ENCODE data around the gene MRAP2. TPM values are rescaled to one million over a fixed set of nuclear protein-coding genes. Genes with fewer than 3 reads are reported as not detected.
"Not testable (repeated sequence)": the region's sequence is repeated elsewhere in the genome, so short reads cannot be mapped to it uniquely, and the experiment has no call there.

Gene MRAP2
- polyA plus RNA-seq, 4 donors: 0.67 to 6.9 (median 1.5) TPM

DNA sequence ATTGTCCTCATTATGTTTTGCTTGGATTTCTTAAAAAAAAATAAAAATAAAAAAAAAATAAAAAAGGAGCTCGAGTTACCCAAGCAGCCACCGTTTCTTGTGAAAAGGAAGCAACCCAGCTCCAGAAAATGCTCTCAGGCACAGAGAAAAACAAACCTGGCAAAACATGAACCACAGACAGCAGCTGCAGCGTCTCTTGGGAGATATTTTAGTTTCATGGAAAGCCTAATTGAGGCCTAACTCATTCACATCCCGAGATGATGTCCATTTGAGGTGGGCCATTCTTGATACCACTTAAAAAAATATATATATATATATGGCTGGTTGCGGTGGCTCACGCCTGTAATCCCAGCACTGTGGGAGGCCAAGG lies 13.7 kb upstream of the MRAP2 start:
- no peak overlapping the region for H3K27ac ChIP-seq (ENCODE audit: low read depth in 1 of 3, low read length in 2 of 3)
- H3K4me3 ChIP-seq (ENCODE audit: low read depth in 1 of 3, low read length in 3 of 3): no peak overlapping the region
- WGBS, 3 donors: 48 to 76% (median 56%) methylated on average over 6 of the region's 6 CpGs
- H3K27me3 ChIP-seq (ENCODE audit: control insufficient read depth in 3 of 3, insufficient read depth in 3 of 3, low read length in 3 of 3): no peaks in the 10 kb centered on the region
- DNase-seq: no peak
- no peaks in the 10 kb centered on the region for H3K4me1 ChIP-seq (ENCODE audit: control insufficient read depth in 3 of 3, insufficient read depth in 2 of 3, low read depth in 1 of 3, low read length in 2 of 3)
- FAIRE-seq: no peak
- no peaks in the 10 kb centered on the region for H3K9me3 ChIP-seq (ENCODE audit: control insufficient read depth in 2 of 2, insufficient read depth in 1 of 2, low read depth in 1 of 2, low read length in 1 of 2)
- H3K36me3 ChIP-seq (ENCODE audit: control insufficient read depth in 3 of 3, insufficient read depth in 2 of 3, low read depth in 1 of 3, low read length in 3 of 3): no peaks in the 10 kb centered on the region

DNA sequence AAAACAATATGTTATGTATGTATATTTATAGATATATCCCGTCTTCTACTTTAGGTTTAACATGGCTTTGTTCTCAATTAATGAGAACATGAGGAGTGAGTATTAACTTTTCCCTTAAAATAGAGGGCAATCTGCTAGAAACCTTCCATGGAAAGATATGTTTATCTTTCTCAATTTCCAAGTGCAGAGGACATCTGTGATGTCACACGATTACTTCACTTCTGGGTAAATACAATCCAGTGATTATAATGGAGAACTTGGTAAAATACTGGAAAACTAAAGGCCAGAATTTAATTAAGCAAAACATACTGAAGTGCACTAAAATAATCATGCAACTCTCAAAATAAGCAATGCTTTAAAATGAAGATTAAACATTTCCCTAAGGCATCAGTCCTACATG lies 11.9 kb upstream of the MRAP2 start:
- 82 to 93% (median 89%) methylated on average over 2 of the region's 2 CpGs for WGBS, 3 donors
- Histone ChIP-seq H3K9me3 (ENCODE audit: control insufficient read depth in 2 of 2, insufficient read depth in 1 of 2, low read depth in 1 of 2, low read length in 1 of 2) (no peaks in the 10 kb centered on the region), H3K4me1 (ENCODE audit: control insufficient read depth in 3 of 3, insufficient read depth in 2 of 3, low read depth in 1 of 3, low read length in 2 of 3) (no peaks in the 10 kb centered on the region), H3K27me3 (ENCODE audit: control insufficient read depth in 3 of 3, insufficient read depth in 3 of 3, low read length in 3 of 3) (no peaks in the 10 kb centered on the region), H3K27ac (ENCODE audit: low read depth in 1 of 3, low read length in 2 of 3) (no peak overlapping the region), H3K4me3 (ENCODE audit: low read depth in 1 of 3, low read length in 3 of 3) (no peak overlapping the region), H3K36me3 (ENCODE audit: control insufficient read depth in 3 of 3, insufficient read depth in 2 of 3, low read depth in 1 of 3, low read length in 3 of 3) (no peaks in the 10 kb centered on the region)
- DNase-seq (no peak), FAIRE-seq (no peak)

DNA sequence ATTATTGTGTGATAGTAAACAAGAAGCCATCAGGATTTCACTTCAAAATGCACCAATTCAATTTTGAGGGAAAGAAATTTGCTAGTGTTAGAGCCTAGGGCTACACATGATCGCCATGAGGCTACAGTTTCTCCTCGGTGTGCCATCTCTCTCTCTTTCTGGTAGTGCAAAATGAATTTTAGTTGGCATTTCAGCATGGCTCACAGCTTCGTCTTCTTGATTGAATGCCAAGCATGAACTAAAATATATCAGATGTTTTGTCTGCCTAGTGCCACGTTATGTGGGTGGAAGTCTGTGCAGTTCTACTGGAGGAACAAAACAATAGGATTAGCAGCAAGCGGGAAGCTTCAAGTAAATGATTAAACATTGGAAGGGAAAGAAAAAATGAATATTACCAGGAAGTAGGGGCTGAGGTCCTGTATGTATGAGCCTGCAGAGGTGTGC lies 6.8 kb upstream of the MRAP2 start:
- no peak overlapping the region for H3K4me3 ChIP-seq (ENCODE audit: low read depth in 1 of 3, low read length in 3 of 3)
- H3K27ac ChIP-seq (ENCODE audit: low read depth in 1 of 3, low read length in 2 of 3): peak overlapping the region in 1 of 3 donors; percentile 22
- FAIRE-seq (no peak), DNase-seq (peak; percentile 42 to 62)
- H3K9me3 ChIP-seq (ENCODE audit: control insufficient read depth in 2 of 2, insufficient read depth in 1 of 2, low read depth in 1 of 2, low read length in 1 of 2): no peaks in the 10 kb centered on the region
- H3K4me1 ChIP-seq (ENCODE audit: control insufficient read depth in 3 of 3, insufficient read depth in 2 of 3, low read depth in 1 of 3, low read length in 2 of 3): peaks cover 0 to 9% (median 3%) of the 10 kb centered on the region in 3 donors
- WGBS, 3 donors: 21 to 45% (median 35%) methylated on average over 5 of the region's 5 CpGs
- no peaks in the 10 kb centered on the region for H3K27me3 ChIP-seq (ENCODE audit: control insufficient read depth in 3 of 3, insufficient read depth in 3 of 3, low read length in 3 of 3)
- no peaks in the 10 kb centered on the region for H3K36me3 ChIP-seq (ENCODE audit: control insufficient read depth in 3 of 3, insufficient read depth in 2 of 3, low read depth in 1 of 3, low read length in 3 of 3)

DNA sequence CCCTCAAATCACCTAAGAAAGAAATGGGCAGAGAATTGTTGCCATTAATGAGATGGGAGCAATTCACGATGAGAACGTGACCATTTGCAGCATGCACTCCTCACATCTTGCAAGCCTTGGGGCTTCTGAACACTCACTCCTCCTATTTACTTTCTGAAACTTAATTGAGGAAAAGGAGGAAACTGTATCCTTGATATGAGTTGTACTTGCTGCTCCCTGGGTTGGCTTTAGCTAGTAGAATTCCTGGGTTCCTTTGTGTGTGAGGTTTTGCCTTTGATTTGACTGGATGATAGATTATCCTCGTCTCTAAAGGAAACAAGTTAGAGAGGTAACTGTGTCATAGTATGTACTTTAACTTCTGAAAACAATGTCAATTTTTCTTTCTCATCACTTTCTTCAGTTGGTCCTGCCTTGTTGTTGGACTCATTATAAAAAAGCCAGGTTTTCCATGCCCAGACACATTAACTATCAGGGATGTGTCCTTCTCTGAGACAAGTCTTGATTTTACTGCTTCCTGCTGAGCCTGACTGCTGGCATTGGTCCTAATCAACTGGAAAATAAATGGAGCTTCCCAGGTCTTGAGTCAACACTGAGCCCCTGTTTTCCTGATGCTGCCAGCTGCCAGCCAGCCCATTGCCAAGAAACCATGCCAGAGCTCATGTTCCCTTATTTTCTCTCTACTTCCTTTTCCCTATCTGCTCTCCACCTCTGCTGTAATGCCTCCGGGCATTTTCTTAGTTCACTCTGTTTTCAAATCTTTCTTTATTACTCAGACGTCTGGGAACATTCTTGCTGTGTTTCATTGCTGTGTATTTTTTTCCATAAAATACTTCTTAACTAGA lies 6.0 kb upstream of the MRAP2 start:
- H3K4me3 ChIP-seq (ENCODE audit: low read depth in 1 of 3, low read length in 3 of 3): no peak overlapping the region
- H3K4me1 ChIP-seq (ENCODE audit: control insufficient read depth in 3 of 3, insufficient read depth in 2 of 3, low read depth in 1 of 3, low read length in 2 of 3): peaks cover 0 to 9% (median 3%) of the 10 kb centered on the region in 3 donors
- H3K36me3 ChIP-seq (ENCODE audit: control insufficient read depth in 3 of 3, insufficient read depth in 2 of 3, low read depth in 1 of 3, low read length in 3 of 3): no peaks in the 10 kb centered on the region
- peaks cover 0 to 1% (median 0%) of the 10 kb centered on the region in 3 donors for H3K27me3 ChIP-seq (ENCODE audit: control insufficient read depth in 3 of 3, insufficient read depth in 3 of 3, low read length in 3 of 3)
- H3K9me3 ChIP-seq (ENCODE audit: control insufficient read depth in 2 of 2, insufficient read depth in 1 of 2, low read depth in 1 of 2, low read length in 1 of 2): no peaks in the 10 kb centered on the region
- 7 to 37% (median 31%) methylated on average over 5 of the region's 5 CpGs for WGBS, 3 donors
- peak overlapping the region in 2 of 3 donors; percentile 8 to 73 for H3K27ac ChIP-seq (ENCODE audit: low read depth in 1 of 3, low read length in 2 of 3)
- no peak for FAIRE-seq
- peak; percentile 17 to 57 for DNase-seq

DNA sequence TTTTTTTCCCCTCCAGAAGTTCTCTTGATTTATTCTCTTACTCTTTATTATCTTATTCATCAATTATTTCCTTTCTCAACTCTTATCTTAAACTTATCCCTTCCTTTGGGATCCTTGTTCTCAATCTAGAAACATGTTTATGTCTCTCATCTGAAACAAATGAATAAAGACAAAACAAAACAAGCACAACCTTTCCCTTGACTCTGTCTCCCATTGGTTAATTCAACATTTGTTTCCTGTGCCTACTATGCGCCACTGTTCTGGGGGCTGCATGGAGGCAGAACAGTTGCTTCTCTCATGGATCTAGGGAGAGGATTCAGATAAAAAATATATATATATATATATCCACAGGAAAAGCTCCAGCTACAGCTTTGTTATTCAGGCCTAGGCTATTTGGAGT lies 5.2 kb upstream of the MRAP2 start:
- peaks cover 0 to 9% (median 3%) of the 10 kb centered on the region in 3 donors for H3K4me1 ChIP-seq (ENCODE audit: control insufficient read depth in 3 of 3, insufficient read depth in 2 of 3, low read depth in 1 of 3, low read length in 2 of 3)
- 88 to 97% (median 90%) methylated on average over 1 of the region's 1 CpG for WGBS, 3 donors
- H3K27me3 ChIP-seq (ENCODE audit: control insufficient read depth in 3 of 3, insufficient read depth in 3 of 3, low read length in 3 of 3): peaks cover 0 to 2% (median 0%) of the 10 kb centered on the region in 3 donors
- H3K36me3 ChIP-seq (ENCODE audit: control insufficient read depth in 3 of 3, insufficient read depth in 2 of 3, low read depth in 1 of 3, low read length in 3 of 3): no peaks in the 10 kb centered on the region
- no peak overlapping the region for H3K27ac ChIP-seq (ENCODE audit: low read depth in 1 of 3, low read length in 2 of 3)
- H3K9me3 ChIP-seq (ENCODE audit: control insufficient read depth in 2 of 2, insufficient read depth in 1 of 2, low read depth in 1 of 2, low read length in 1 of 2): no peaks in the 10 kb centered on the region
- H3K4me3 ChIP-seq (ENCODE audit: low read depth in 1 of 3, low read length in 3 of 3): no peak overlapping the region
- no peak for FAIRE-seq
- DNase-seq: no peak

DNA sequence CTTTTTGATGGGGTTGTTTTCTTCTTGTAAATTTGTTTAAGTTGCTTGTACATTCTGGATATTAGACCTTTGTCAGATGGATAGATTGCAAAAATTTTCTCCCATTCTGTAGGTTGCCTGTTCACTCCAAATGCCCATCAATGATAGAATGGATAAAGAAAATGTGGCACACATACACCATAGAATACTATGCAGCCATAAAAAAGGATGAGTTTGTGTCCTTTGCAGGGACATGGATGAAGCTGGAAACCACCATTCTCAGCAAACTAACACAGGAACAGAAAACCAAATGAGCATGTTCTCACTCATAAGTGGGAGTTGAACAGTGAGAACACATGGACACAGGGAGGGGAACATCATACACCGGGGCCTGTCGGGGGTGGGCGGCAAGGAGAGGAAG lies 1.6 kb upstream of the MRAP2 start:
- DNase-seq; H3K4me1 ChIP-seq (ENCODE audit: control insufficient read depth in 3 of 3, insufficient read depth in 2 of 3, low read depth in 1 of 3, low read length in 2 of 3); H3K27ac ChIP-seq (ENCODE audit: low read depth in 1 of 3, low read length in 2 of 3); FAIRE-seq; H3K4me3 ChIP-seq (ENCODE audit: low read depth in 1 of 3, low read length in 3 of 3); H3K9me3 ChIP-seq (ENCODE audit: control insufficient read depth in 2 of 2, insufficient read depth in 1 of 2, low read depth in 1 of 2, low read length in 1 of 2); H3K36me3 ChIP-seq (ENCODE audit: control insufficient read depth in 3 of 3, insufficient read depth in 2 of 3, low read depth in 1 of 3, low read length in 3 of 3): not testable (repeated sequence)
- whole genome bisulfite sequencing, 3 donors: 93 to 100% (median 97%) methylated on average over 3 of the region's 3 CpGs
- peaks cover 0 to 11% (median 0%) of the 10 kb centered on the region in 3 donors for H3K27me3 ChIP-seq (ENCODE audit: control insufficient read depth in 3 of 3, insufficient read depth in 3 of 3, low read length in 3 of 3)

DNA sequence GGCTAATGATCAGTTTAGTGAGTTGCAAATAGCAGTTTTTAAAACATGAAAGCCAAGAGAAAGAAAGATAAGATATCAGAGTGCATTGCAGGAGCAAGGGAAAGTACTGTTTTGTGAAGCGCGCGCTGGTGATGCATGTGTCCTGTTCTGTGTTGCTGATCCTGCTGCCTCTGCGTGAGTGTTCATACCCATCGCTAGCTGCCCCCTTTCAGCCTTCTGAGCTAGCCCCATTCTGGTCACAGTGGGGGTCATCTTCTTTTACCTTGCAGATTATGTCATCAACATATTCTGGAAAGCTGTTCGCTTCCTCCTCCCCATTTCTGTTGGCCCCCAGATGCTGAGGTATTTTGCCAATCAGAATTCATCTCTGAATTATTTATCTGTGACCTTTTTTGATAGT lies 1.9 kb downstream of the MRAP2 start:
- 43 to 86% (median 64%) methylated on average over 6 of the region's 6 CpGs for WGBS, 3 donors

DNA sequence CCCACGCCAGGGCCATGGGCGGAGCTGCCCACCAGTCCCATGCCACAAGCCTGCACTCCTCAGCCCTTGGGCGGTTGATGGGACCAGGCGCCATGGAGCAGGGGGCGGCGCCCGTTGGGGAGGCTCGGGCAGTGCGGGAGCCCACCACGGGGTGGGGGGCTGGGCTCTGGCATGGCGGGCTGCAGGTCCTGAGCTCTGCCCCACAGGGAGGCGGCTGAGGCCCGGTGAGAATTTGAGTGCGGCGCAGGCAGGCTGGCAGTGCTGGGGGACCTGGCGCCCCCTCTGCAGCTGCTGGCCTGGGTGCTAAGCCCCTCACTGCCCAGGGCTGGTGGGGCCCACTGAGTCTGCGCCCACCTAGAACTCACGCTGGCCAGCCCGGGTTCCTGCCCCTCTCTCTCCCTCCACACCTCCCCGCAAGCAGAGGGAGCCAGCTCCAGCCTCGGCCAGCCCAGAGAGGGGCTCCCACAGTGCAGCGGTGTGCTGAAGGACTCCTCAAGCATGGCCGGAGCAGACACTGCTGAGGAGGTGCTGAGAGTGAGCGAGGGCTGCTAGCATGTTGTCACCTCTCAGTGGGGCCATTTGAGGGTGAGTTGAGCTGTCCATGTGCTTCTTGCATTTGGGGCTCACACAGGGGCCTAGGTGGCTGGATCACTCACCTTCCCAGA lies 4.0 kb downstream of the MRAP2 start:
- Histone ChIP-seq H3K27me3 (ENCODE audit: control insufficient read depth in 3 of 3, insufficient read depth in 3 of 3, low read length in 3 of 3) (peaks cover 0 to 10% (median 0%) of the 10 kb centered on the region in 3 donors), H3K4me1 (ENCODE audit: control insufficient read depth in 3 of 3, insufficient read depth in 2 of 3, low read depth in 1 of 3, low read length in 2 of 3) (no peaks in the 10 kb centered on the region), H3K4me3 (ENCODE audit: low read depth in 1 of 3, low read length in 3 of 3) (no peak overlapping the region), H3K9me3 (ENCODE audit: control insufficient read depth in 2 of 2, insufficient read depth in 1 of 2, low read depth in 1 of 2, low read length in 1 of 2) (peaks cover 0 to 16% of the 10 kb centered on the region in 2 donors), H3K36me3 (ENCODE audit: control insufficient read depth in 3 of 3, insufficient read depth in 2 of 3, low read depth in 1 of 3, low read length in 3 of 3) (no peaks in the 10 kb centered on the region), H3K27ac (ENCODE audit: low read depth in 1 of 3, low read length in 2 of 3) (no peak overlapping the region)
- DNase-seq (no peak), FAIRE-seq (no peak)
- WGBS, 3 donors: 94 to 99% (median 94%) methylated on average over 15 to 24 of the region's 24 CpGs

More for the DNA sequence above, 1.9 kb downstream of the MRAP2 start:
- Histone ChIP-seq H3K9me3 (ENCODE audit: control insufficient read depth in 2 of 2, insufficient read depth in 1 of 2, low read depth in 1 of 2, low read length in 1 of 2) (peaks cover 0 to 8% of the 10 kb centered on the region in 2 donors), H3K27me3 (ENCODE audit: control insufficient read depth in 3 of 3, insufficient read depth in 3 of 3, low read length in 3 of 3) (peaks cover 0 to 11% (median 0%) of the 10 kb centered on the region in 3 donors), H3K4me1 (ENCODE audit: control insufficient read depth in 3 of 3, insufficient read depth in 2 of 3, low read depth in 1 of 3, low read length in 2 of 3) (no peaks in the 10 kb centered on the region), H3K36me3 (ENCODE audit: control insufficient read depth in 3 of 3, insufficient read depth in 2 of 3, low read depth in 1 of 3, low read length in 3 of 3) (no peaks in the 10 kb centered on the region), H3K27ac (ENCODE audit: low read depth in 1 of 3, low read length in 2 of 3) (no peak overlapping the region), H3K4me3 (ENCODE audit: low read depth in 1 of 3, low read length in 3 of 3) (no peak overlapping the region)
- FAIRE-seq (no peak), DNase-seq (no peak)

Data from small intestine (tissue), 7 donors.